ENCODE data around the gene TLE6. TPM values are rescaled to one million over a fixed set of nuclear protein-coding genes. Genes with fewer than 3 reads are reported as not detected.

The TLE6 gene
- polyA plus RNA-seq, 1 donor from 2014 or later: 5.7 TPM

DNA sequence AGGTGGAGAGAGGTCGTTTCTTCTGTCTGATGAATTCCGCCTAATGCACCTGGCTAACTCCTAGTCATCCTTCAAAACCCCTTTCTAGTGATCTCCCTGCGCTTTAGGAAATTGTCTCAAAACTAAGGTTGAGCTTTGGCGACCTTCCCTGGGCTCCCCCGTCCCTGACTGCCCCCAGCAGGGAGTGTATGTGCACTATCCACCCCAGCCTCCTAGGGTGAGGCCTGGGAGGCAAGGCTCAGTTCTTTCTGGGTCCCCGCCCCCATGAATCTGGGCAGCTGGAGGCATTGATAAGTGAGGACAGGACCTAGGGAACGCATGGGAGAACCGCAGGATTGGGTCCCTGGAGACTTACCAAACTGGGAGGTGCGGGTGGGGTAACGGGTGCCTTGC is 378 bp downstream of the TLE6 start:
- Histone ChIP-seq H3K4me2 (ENCODE audit: low read length) (no peak overlapping the region), H3K9me2 (ENCODE audit: insufficient read depth, low read length) (no peaks in the 10 kb centered on the region), H3K9ac (ENCODE audit: low read length) (no peak overlapping the region), H2AFZ (ENCODE audit: low read depth, low read length) (no peak overlapping the region), H3K27me3 (ENCODE audit: insufficient read depth, low read depth, low read length) (peaks cover 75% of the 10 kb centered on the region), H4K20me1 (ENCODE audit: insufficient read depth) (no peaks in the 10 kb centered on the region), H3K79me2 (replicated peaks; ENCODE audit: insufficient read depth, low read length) (no peaks in the 10 kb centered on the region), H3F3A (ENCODE audit: insufficient read depth, low read length, poor library complexity, severe bottlenecking) (no peaks in the 10 kb centered on the region), H3K9me3 (ENCODE audit: low read length) (no peaks in the 10 kb centered on the region), H3K27ac (ENCODE audit: low read length) (no peak overlapping the region), H3K4me3 (ENCODE audit: low read length) (peak overlapping the region; percentile 62), H3K36me3 (ENCODE audit: insufficient read depth, low read length) (no peaks in the 10 kb centered on the region)
- TF ChIP-seq, protein P1, sequence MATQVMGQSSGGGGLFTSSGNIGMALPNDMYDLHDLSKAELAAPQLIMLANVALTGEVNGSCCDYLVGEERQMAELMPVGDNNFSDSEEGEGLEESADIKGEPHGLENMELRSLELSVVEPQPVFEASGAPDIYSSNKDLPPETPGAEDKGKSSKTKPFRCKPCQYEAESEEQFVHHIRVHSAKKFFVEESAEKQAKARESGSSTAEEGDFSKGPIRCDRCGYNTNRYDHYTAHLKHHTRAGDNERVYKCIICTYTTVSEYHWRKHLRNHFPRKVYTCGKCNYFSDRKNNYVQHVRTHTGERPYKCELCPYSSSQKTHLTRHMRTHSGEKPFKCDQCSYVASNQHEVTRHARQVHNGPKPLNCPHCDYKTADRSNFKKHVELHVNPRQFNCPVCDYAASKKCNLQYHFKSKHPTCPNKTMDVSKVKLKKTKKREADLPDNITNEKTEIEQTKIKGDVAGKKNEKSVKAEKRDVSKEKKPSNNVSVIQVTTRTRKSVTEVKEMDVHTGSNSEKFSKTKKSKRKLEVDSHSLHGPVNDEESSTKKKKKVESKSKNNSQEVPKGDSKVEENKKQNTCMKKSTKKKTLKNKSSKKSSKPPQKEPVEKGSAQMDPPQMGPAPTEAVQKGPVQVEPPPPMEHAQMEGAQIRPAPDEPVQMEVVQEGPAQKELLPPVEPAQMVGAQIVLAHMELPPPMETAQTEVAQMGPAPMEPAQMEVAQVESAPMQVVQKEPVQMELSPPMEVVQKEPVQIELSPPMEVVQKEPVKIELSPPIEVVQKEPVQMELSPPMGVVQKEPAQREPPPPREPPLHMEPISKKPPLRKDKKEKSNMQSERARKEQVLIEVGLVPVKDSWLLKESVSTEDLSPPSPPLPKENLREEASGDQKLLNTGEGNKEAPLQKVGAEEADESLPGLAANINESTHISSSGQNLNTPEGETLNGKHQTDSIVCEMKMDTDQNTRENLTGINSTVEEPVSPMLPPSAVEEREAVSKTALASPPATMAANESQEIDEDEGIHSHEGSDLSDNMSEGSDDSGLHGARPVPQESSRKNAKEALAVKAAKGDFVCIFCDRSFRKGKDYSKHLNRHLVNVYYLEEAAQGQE (IDR thresholded peaks at IDR 0.05; ENCODE audit: borderline replicate concordance): no peak
- no peak for TF ChIP-seq RAD21 (conservative IDR thresholded peaks at IDR 0.05)
- TF ChIP-seq EP300 (conservative IDR thresholded peaks at IDR 0.05; ENCODE audit: poor library complexity, severe bottlenecking): no peak
- no peak for TF ChIP-seq POLR2AphosphoS5 (IDR thresholded peaks at IDR 0.05)
- TF ChIP-seq SMC3 (conservative IDR thresholded peaks at IDR 0.05; ENCODE audit: poor library complexity): no peak
- no peak for TF ChIP-seq MXI1 (conservative IDR thresholded peaks at IDR 0.05; ENCODE audit: poor library complexity, severe bottlenecking)
- TF ChIP-seq EZH2 (IDR thresholded peaks at IDR 0.05; ENCODE audit: borderline replicate concordance, insufficient read depth, low read length, poor library complexity, severe bottlenecking): no peak
- no peak for TF ChIP-seq TAF1 (IDR thresholded peaks at IDR 0.05; ENCODE audit: low read depth)

DNA sequence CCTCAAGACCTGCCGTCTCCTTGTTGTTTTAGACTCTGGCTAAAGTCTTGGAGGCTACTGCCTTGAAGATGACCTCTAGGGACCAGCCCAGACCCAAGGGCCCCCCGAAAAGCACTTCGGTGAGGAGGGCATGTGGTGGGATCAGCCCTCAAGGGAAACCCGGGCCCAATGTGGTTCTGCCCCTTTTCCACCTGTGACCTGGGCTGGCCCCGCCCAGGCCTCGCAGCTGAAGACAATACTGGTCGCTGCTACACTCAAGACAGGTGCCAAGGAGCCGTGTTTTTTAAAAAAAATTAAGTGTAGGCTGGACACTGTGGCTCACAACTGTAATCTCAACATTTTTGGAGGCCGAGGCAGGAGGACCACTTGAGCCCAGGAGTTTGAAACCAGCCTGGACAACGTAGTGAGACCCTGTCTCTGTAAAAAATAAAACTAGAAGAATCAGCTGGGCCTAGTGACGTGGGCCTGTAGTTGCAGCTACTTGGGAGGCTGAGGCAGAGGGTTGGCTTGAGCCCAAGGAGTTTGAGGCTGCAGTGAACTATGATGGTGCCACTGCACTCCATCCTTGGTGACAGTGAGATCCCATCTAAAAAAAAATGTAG is 903 bp downstream of the TLE6 start:
- Histone ChIP-seq H3K27me3 (ENCODE audit: insufficient read depth, low read depth, low read length) (peaks cover 77% of the 10 kb centered on the region), H3K4me2 (ENCODE audit: low read length) (no peak overlapping the region), H3K79me2 (replicated peaks; ENCODE audit: insufficient read depth, low read length) (no peaks in the 10 kb centered on the region), H3K9ac (ENCODE audit: low read length) (no peak overlapping the region), H3K9me3 (ENCODE audit: low read length) (no peaks in the 10 kb centered on the region), H3K4me3 (ENCODE audit: low read length) (no peak overlapping the region), H4K20me1 (ENCODE audit: insufficient read depth) (no peaks in the 10 kb centered on the region), H3F3A (ENCODE audit: insufficient read depth, low read length, poor library complexity, severe bottlenecking) (no peaks in the 10 kb centered on the region), H2AFZ (ENCODE audit: low read depth, low read length) (no peak overlapping the region), H3K9me2 (ENCODE audit: insufficient read depth, low read length) (no peaks in the 10 kb centered on the region), H3K27ac (ENCODE audit: low read length) (no peak overlapping the region), H3K36me3 (ENCODE audit: insufficient read depth, low read length) (no peaks in the 10 kb centered on the region)
- no peak for TF ChIP-seq EZH2 (IDR thresholded peaks at IDR 0.05; ENCODE audit: borderline replicate concordance, insufficient read depth, low read length, poor library complexity, severe bottlenecking)
- TF ChIP-seq, protein P2, sequence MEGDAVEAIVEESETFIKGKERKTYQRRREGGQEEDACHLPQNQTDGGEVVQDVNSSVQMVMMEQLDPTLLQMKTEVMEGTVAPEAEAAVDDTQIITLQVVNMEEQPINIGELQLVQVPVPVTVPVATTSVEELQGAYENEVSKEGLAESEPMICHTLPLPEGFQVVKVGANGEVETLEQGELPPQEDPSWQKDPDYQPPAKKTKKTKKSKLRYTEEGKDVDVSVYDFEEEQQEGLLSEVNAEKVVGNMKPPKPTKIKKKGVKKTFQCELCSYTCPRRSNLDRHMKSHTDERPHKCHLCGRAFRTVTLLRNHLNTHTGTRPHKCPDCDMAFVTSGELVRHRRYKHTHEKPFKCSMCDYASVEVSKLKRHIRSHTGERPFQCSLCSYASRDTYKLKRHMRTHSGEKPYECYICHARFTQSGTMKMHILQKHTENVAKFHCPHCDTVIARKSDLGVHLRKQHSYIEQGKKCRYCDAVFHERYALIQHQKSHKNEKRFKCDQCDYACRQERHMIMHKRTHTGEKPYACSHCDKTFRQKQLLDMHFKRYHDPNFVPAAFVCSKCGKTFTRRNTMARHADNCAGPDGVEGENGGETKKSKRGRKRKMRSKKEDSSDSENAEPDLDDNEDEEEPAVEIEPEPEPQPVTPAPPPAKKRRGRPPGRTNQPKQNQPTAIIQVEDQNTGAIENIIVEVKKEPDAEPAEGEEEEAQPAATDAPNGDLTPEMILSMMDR (IDR thresholded peaks at IDR 0.05; ENCODE audit: poor library complexity, severe bottlenecking): no peak
- TF ChIP-seq RAD21 (conservative IDR thresholded peaks at IDR 0.05): no peak
- TF ChIP-seq MXI1 (conservative IDR thresholded peaks at IDR 0.05; ENCODE audit: poor library complexity, severe bottlenecking): no peak
- TF ChIP-seq TAF1 (IDR thresholded peaks at IDR 0.05; ENCODE audit: low read depth): no peak
- TF ChIP-seq POLR2AphosphoS5 (IDR thresholded peaks at IDR 0.05): no peak
- no peak for TF ChIP-seq SMC3 (conservative IDR thresholded peaks at IDR 0.05; ENCODE audit: poor library complexity)
- TF ChIP-seq, protein P1 (IDR thresholded peaks at IDR 0.05; ENCODE audit: borderline replicate concordance): no peak
- TF ChIP-seq EP300 (conservative IDR thresholded peaks at IDR 0.05; ENCODE audit: poor library complexity, severe bottlenecking): no peak
